Measurements from ENCODE around the gene SLC34A3. TPM values are rescaled to one million over a fixed set of nuclear protein-coding genes. Genes with fewer than 3 reads are reported as not detected.

Gene SLC34A3
- total and polyA plus RNA-seq, 2 of the 8 experiments (the other 6 are each of a cell fraction or from before 2014, with no cell fraction given) = 0.08 TPM; not detected in 1

GRCh38 chr9:137219757-137220316, 10.9 kb upstream of the SLC34A3 start (continued):
- TF ChIP-seq KDM1A (IDR thresholded peaks at IDR 0.05; ENCODE audit: borderline replicate concordance, low read length) (no peak), EGR1 (IDR thresholded peaks at IDR 0.05; ENCODE audit: borderline replicate concordance, low read depth, low read length) (no peak), CHD7 (IDR thresholded peaks at IDR 0.05; ENCODE audit: insufficient replicate concordance, low read length) (no peak), ZNF274 (IDR thresholded peaks at IDR 0.05; ENCODE audit: borderline replicate concordance, extremely low read depth, low read length) (no peak), CREB1 (IDR thresholded peaks at IDR 0.05) (no peak)

Measured in H1 (cell line).